Parathyroid adenoma (tissue), 2 donors: ENCODE measurements around the gene APBB2.

Source experiments
- H2AFZ ChIP-seq: fragments of 300-600 bp; sonication (generic); one replicate; pipeline ENCODE4 v1.7.0; 2017; ENCODE audit warnings: antibody characterized with exemption, mild to moderate bottlenecking
- H3K27ac ChIP-seq: fragments of 300-600 bp; sonication (generic); one replicate; pipeline ENCODE4 v1.7.0; 2017
- H3K27me3 ChIP-seq: fragments of 300-600 bp; sonication (generic); one replicate; pipeline ENCODE4 v1.7.0; 2017; ENCODE audit warnings: low read length; ENCODE audit not compliant: control insufficient read depth, insufficient read depth
- H3K36me3 ChIP-seq: fragments of 300-600 bp; sonication (generic); one replicate; pipeline ENCODE4 v1.7.0; 2017; ENCODE audit warnings: low read length; ENCODE audit not compliant: control insufficient read depth, insufficient read depth
- H3K4me1 ChIP-seq: fragments of 300-600 bp; sonication (generic); one replicate; pipeline ENCODE4 v1.7.0; 2017; ENCODE audit warnings: control low read depth
- H3K4me2 ChIP-seq: fragments of 300-600 bp; sonication (generic); one replicate; pipeline ENCODE4 v1.7.0; 2017; ENCODE audit warnings: low read length
- H3K4me3 ChIP-seq: fragments of 300-600 bp; sonication (generic); one replicate; pipeline ENCODE4 v1.7.0; 2017; ENCODE audit warnings: low read depth, low read length
- H3K79me2 ChIP-seq: fragments of 300-600 bp; sonication (generic); one replicate; pipeline ENCODE4 v1.7.0; 2017; ENCODE audit warnings: control low read depth
- H3K9ac ChIP-seq: fragments of 300-600 bp; sonication (generic); one replicate; pipeline ENCODE4 v1.7.0; 2017; ENCODE audit warnings: mild to moderate bottlenecking
- H3K9me3 ChIP-seq: fragments of 300-600 bp; sonication (generic); one replicate; pipeline ENCODE4 v1.7.0; 2017; ENCODE audit warnings: low read length; ENCODE audit not compliant: control insufficient read depth
- CTCF ChIP-seq: fragments of 300-600 bp; sonication (generic); IDR thresholded peaks from one replicate; pipeline ENCODE4 v1.7.0; 2017; ENCODE audit warnings: antibody characterized with exemption, mild to moderate bottlenecking
- donor health status: primary hyperparathyroidism.

The APBB2 gene

GRCh38 chr4:40986375-40986774, 228.0 kb downstream of the APBB2 start:
- no peak overlapping the region for H3K9ac ChIP-seq
- no peaks in the 10 kb centered on the region for H3K36me3 ChIP-seq
- H3K4me2 ChIP-seq: no peak overlapping the region
- H3K27ac ChIP-seq: no peak overlapping the region
- no peak overlapping the region for H3K4me3 ChIP-seq
- no peaks in the 10 kb centered on the region for H3K9me3 ChIP-seq
- no peaks in the 10 kb centered on the region for H3K79me2 ChIP-seq
- TF ChIP-seq CTCF: no peak
- no peak overlapping the region for H2AFZ ChIP-seq
- no peaks in the 10 kb centered on the region for H3K4me1 ChIP-seq
- H3K27me3 ChIP-seq: no peaks in the 10 kb centered on the region

- Histone ChIP-seq H3K79me2 (no peaks in the 10 kb centered on the region), H3K27me3 (no peaks in the 10 kb centered on the region), H3K4me3 (no peak overlapping the region), H2AFZ (no peak overlapping the region), H3K4me1 (no peaks in the 10 kb centered on the region), H3K36me3 (no peaks in the 10 kb centered on the region), H3K9ac (no peak overlapping the region), H3K27ac (no peak overlapping the region), H3K4me2 (no peak overlapping the region), H3K9me3 (no peaks in the 10 kb centered on the region)
- TF ChIP-seq CTCF: no peak
Observed at GRCh38 chr4:40984051-40984450, 230.3 kb downstream of the APBB2 start.

- H3K4me2 ChIP-seq: no peak overlapping the region
- no peak overlapping the region for H3K4me3 ChIP-seq
- no peaks in the 10 kb centered on the region for H3K4me1 ChIP-seq
- H3K36me3 ChIP-seq: no peaks in the 10 kb centered on the region
- peak; percentile 8 for TF ChIP-seq CTCF
- no peak overlapping the region for H3K9ac ChIP-seq
- no peaks in the 10 kb centered on the region for H3K9me3 ChIP-seq
- H3K27ac ChIP-seq: no peak overlapping the region
- H2AFZ ChIP-seq: no peak overlapping the region
- no peaks in the 10 kb centered on the region for H3K79me2 ChIP-seq
- H3K27me3 ChIP-seq: no peaks in the 10 kb centered on the region
Observed at GRCh38 chr4:40980318-40980883, 233.9 kb downstream of the APBB2 start.

- Histone ChIP-seq H3K9ac (no peak overlapping the region), H3K27me3 (no peaks in the 10 kb centered on the region), H3K4me1 (no peaks in the 10 kb centered on the region), H3K4me2 (no peak overlapping the region), H3K27ac (no peak overlapping the region), H3K9me3 (no peaks in the 10 kb centered on the region), H3K4me3 (no peak overlapping the region), H3K79me2 (no peaks in the 10 kb centered on the region), H2AFZ (no peak overlapping the region), H3K36me3 (no peaks in the 10 kb centered on the region)
- TF ChIP-seq CTCF: no peak
Observed at GRCh38 chr4:40978548-40978947, 235.8 kb downstream of the APBB2 start.

GRCh38 chr4:40976343-40976742, 238.0 kb downstream of the APBB2 start:
- H2AFZ ChIP-seq: no peak overlapping the region
- no peak overlapping the region for H3K9ac ChIP-seq
- no peaks in the 10 kb centered on the region for H3K27me3 ChIP-seq
- no peaks in the 10 kb centered on the region for H3K4me1 ChIP-seq
- no peaks in the 10 kb centered on the region for H3K36me3 ChIP-seq
- H3K27ac ChIP-seq: no peak overlapping the region
- H3K79me2 ChIP-seq: no peaks in the 10 kb centered on the region
- H3K9me3 ChIP-seq: no peaks in the 10 kb centered on the region
- H3K4me2 ChIP-seq: no peak overlapping the region
- TF ChIP-seq CTCF: peak; percentile 57
- peak overlapping the region; percentile 20 for H3K4me3 ChIP-seq
